ENCODE data around the gene SMAD2. TPM values are rescaled to one million over a fixed set of nuclear protein-coding genes. Genes with fewer than 3 reads are reported as not detected.

The SMAD2 gene
- total RNA-seq, 1 experiment from 2014 or later: 129 TPM

DNA sequence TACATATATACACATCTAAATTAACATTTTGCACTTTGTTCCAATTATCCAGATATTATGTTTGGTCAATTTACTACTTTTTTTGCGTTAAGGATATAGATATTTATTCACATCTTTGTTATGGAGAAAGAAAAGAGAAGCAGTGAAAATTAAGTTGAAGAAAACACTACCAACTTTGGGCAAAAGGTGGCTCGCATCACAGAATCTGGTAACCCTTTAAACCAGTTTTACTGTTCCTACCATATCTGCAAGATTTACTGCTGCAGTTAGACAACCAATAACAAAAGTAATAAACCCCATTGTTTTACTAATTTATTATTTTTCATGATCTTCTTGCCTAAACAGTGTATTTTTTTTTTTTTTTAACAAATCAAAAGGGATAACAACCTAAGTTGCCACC is 53.6 kb downstream of the SMAD2 start:
- CTCF ChIA-PET: interaction anchor here (0.6 kb wide), 1 partner anchor 28 kb away, joined by 3 read pairs; no protein-coding TSS in a partner anchor
- TF ChIP-seq TCF7L2 (IDR thresholded peaks at IDR 0.05; ENCODE audit: low read depth, low read length) (no peak), SIN3A (IDR thresholded peaks at IDR 0.05; ENCODE audit: borderline replicate concordance, insufficient read depth, low read depth, low read length) (no peak), POLR2AphosphoS5 (IDR thresholded peaks at IDR 0.05; ENCODE audit: low read depth, low read length) (no peak)
- TF ChIP-seq, protein P1, sequence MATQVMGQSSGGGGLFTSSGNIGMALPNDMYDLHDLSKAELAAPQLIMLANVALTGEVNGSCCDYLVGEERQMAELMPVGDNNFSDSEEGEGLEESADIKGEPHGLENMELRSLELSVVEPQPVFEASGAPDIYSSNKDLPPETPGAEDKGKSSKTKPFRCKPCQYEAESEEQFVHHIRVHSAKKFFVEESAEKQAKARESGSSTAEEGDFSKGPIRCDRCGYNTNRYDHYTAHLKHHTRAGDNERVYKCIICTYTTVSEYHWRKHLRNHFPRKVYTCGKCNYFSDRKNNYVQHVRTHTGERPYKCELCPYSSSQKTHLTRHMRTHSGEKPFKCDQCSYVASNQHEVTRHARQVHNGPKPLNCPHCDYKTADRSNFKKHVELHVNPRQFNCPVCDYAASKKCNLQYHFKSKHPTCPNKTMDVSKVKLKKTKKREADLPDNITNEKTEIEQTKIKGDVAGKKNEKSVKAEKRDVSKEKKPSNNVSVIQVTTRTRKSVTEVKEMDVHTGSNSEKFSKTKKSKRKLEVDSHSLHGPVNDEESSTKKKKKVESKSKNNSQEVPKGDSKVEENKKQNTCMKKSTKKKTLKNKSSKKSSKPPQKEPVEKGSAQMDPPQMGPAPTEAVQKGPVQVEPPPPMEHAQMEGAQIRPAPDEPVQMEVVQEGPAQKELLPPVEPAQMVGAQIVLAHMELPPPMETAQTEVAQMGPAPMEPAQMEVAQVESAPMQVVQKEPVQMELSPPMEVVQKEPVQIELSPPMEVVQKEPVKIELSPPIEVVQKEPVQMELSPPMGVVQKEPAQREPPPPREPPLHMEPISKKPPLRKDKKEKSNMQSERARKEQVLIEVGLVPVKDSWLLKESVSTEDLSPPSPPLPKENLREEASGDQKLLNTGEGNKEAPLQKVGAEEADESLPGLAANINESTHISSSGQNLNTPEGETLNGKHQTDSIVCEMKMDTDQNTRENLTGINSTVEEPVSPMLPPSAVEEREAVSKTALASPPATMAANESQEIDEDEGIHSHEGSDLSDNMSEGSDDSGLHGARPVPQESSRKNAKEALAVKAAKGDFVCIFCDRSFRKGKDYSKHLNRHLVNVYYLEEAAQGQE (IDR thresholded peaks at IDR 0.05; ENCODE audit: insufficient read depth in 1 of 2, low read depth in 2 of 2, low read length in 1 of 2): no peak
- TF ChIP-seq, protein P2, sequence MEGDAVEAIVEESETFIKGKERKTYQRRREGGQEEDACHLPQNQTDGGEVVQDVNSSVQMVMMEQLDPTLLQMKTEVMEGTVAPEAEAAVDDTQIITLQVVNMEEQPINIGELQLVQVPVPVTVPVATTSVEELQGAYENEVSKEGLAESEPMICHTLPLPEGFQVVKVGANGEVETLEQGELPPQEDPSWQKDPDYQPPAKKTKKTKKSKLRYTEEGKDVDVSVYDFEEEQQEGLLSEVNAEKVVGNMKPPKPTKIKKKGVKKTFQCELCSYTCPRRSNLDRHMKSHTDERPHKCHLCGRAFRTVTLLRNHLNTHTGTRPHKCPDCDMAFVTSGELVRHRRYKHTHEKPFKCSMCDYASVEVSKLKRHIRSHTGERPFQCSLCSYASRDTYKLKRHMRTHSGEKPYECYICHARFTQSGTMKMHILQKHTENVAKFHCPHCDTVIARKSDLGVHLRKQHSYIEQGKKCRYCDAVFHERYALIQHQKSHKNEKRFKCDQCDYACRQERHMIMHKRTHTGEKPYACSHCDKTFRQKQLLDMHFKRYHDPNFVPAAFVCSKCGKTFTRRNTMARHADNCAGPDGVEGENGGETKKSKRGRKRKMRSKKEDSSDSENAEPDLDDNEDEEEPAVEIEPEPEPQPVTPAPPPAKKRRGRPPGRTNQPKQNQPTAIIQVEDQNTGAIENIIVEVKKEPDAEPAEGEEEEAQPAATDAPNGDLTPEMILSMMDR (IDR thresholded peaks at IDR 0.05): no peak
- intact Hi-C loops (cut with micrococcal nuclease; ENCODE audit: unreplicated experiment) (no loop called here), in situ Hi-C loops (cut with HindIII; ENCODE audit: low pct_unique_long_range_greater_than_20kb, low sequenced_read_pairs) (no loop called here)
- H3K27ac ChIP-seq (ENCODE audit: low read length): no peak overlapping the region
- no peaks in the 10 kb centered on the region; the same call in 1 of the 2 replicates for H3K4me1 ChIP-seq (ENCODE audit: control insufficient read depth, insufficient read depth, low read length)
- DNase-seq (ENCODE audit: low read depth, low spot score): no peak
- H3K4me3 ChIP-seq (ENCODE audit: low read depth in 2 of 2, low read length in 2 of 2): no peak overlapping the region
- no TSS peak for BruUV-seq (replicated peaks)
- no peaks in the 10 kb centered on the region for H3K9me3 ChIP-seq (ENCODE audit: control insufficient read depth, insufficient read depth, low read depth, low read length)
- no peaks in the 10 kb centered on the region for H3K27me3 ChIP-seq (ENCODE audit: control insufficient read depth, insufficient read depth, low read length)
- POLR2A ChIA-PET: no interaction called here
- ATAC-seq: no peak
- H3K36me3 ChIP-seq (ENCODE audit: control insufficient read depth, insufficient read depth, low read length): no peaks in the 10 kb centered on the region; the same call in 1 of the 2 replicates

DNA sequence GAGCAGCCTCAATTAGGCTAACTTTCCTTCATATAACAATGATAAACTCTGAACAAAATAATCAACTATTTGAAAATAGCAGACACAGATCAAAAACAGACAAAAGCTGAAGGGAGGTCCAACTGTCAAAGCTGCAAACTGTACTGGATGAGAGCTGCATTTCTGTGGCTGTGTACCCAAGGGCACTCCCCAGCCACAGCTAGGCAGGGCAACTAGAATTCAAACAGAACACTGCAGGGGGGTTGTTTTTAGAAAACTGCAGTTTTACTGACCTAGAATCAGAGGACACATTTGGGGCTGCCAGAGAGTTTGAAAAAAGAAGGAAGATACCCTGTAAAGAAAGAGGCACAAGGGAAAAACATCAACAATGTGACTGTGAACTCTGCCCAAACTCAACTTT is 56.8 kb downstream of the SMAD2 start:
- POLR2A ChIA-PET: no interaction called here
- in situ Hi-C loops (cut with HindIII; ENCODE audit: low pct_unique_long_range_greater_than_20kb, low sequenced_read_pairs) (no loop called here), intact Hi-C loops (cut with micrococcal nuclease; ENCODE audit: unreplicated experiment) (no loop called here)
- BruUV-seq (replicated peaks): no TSS peak
- no peaks in the 10 kb centered on the region for H3K36me3 ChIP-seq (ENCODE audit: control insufficient read depth, insufficient read depth, low read length)
- H3K9me3 ChIP-seq (ENCODE audit: control insufficient read depth, insufficient read depth, low read depth, low read length): no peaks in the 10 kb centered on the region
- no peak for TF ChIP-seq TCF7L2 (IDR thresholded peaks at IDR 0.05; ENCODE audit: low read depth, low read length)
- TF ChIP-seq, protein P2 (IDR thresholded peaks at IDR 0.05): no peak
- no peak for TF ChIP-seq POLR2AphosphoS5 (IDR thresholded peaks at IDR 0.05; ENCODE audit: low read depth, low read length)
- TF ChIP-seq, protein P1 (IDR thresholded peaks at IDR 0.05; ENCODE audit: insufficient read depth in 1 of 2, low read depth in 2 of 2, low read length in 1 of 2): no peak
- TF ChIP-seq SIN3A (IDR thresholded peaks at IDR 0.05; ENCODE audit: borderline replicate concordance, insufficient read depth, low read depth, low read length): no peak
- H3K4me1 ChIP-seq (ENCODE audit: control insufficient read depth, insufficient read depth, low read length): no peaks in the 10 kb centered on the region; the same call in 1 of the 2 replicates
- ATAC-seq (no peak), DNase-seq (ENCODE audit: low read depth, low spot score) (no peak)
- H3K4me3 ChIP-seq (ENCODE audit: low read depth in 2 of 2, low read length in 2 of 2): no peak overlapping the region
- CTCF ChIA-PET: no interaction called here
- H3K27ac ChIP-seq (ENCODE audit: low read length): no peak overlapping the region
- H3K27me3 ChIP-seq (ENCODE audit: control insufficient read depth, insufficient read depth, low read length): no peaks in the 10 kb centered on the region
